ENCODE results near the gene GPR62. TPM values are rescaled to one million over a fixed set of nuclear protein-coding genes. Genes with fewer than 3 reads are reported as not detected.

The GPR62 gene
- total and polyA plus RNA-seq, 9 of the 15 experiments (the other 6 are each of a cell fraction or from before 2014, with no cell fraction given): not detected

DNA sequence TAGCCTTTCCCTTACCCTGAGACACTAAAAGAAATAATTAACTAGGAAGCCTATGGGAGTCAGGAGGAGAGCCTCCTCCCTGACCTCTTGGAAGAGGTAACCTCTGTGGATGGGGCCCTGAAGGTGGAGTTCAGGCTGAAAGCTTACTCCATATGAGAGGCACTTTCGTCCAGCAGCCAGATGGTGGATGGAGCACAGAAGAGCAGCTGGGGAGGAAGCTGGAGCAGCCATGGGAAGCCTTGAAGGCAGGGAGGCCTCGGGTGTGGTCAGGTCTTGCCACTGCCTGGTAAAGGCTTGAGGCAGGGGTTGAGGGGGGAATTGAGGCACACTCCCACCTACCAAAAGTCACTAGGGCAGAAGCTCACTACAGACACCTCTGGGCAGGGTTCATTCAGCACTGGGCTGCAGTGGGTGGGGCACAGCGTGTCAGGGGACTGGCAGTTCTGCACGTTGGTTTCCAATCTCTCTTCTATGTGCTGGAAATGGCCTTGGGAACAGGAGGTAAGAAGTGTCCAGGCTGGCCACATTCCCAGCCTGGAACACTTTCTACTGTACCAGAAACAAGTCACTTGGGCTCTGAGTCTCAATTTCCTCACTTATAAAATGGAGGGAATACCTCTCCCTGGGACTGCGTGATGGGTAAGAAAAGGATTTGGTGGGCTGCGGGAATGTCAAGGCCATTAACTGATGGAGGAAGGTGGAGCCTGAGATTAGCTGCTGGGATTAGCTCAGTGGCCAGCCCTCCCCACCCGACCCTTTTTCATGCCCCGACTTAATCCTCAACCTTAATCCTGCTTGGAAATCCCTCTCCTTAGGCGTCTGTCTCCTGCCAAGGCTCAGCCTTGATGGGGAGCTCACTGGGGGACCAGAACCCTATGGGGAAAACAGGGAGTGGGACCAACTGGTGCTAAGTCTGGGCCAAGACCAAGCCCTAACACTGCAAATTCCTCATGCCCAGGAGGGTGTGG is 6.7 kb downstream of the GPR62 start (continued):
- TF ChIP-seq, protein P1, sequence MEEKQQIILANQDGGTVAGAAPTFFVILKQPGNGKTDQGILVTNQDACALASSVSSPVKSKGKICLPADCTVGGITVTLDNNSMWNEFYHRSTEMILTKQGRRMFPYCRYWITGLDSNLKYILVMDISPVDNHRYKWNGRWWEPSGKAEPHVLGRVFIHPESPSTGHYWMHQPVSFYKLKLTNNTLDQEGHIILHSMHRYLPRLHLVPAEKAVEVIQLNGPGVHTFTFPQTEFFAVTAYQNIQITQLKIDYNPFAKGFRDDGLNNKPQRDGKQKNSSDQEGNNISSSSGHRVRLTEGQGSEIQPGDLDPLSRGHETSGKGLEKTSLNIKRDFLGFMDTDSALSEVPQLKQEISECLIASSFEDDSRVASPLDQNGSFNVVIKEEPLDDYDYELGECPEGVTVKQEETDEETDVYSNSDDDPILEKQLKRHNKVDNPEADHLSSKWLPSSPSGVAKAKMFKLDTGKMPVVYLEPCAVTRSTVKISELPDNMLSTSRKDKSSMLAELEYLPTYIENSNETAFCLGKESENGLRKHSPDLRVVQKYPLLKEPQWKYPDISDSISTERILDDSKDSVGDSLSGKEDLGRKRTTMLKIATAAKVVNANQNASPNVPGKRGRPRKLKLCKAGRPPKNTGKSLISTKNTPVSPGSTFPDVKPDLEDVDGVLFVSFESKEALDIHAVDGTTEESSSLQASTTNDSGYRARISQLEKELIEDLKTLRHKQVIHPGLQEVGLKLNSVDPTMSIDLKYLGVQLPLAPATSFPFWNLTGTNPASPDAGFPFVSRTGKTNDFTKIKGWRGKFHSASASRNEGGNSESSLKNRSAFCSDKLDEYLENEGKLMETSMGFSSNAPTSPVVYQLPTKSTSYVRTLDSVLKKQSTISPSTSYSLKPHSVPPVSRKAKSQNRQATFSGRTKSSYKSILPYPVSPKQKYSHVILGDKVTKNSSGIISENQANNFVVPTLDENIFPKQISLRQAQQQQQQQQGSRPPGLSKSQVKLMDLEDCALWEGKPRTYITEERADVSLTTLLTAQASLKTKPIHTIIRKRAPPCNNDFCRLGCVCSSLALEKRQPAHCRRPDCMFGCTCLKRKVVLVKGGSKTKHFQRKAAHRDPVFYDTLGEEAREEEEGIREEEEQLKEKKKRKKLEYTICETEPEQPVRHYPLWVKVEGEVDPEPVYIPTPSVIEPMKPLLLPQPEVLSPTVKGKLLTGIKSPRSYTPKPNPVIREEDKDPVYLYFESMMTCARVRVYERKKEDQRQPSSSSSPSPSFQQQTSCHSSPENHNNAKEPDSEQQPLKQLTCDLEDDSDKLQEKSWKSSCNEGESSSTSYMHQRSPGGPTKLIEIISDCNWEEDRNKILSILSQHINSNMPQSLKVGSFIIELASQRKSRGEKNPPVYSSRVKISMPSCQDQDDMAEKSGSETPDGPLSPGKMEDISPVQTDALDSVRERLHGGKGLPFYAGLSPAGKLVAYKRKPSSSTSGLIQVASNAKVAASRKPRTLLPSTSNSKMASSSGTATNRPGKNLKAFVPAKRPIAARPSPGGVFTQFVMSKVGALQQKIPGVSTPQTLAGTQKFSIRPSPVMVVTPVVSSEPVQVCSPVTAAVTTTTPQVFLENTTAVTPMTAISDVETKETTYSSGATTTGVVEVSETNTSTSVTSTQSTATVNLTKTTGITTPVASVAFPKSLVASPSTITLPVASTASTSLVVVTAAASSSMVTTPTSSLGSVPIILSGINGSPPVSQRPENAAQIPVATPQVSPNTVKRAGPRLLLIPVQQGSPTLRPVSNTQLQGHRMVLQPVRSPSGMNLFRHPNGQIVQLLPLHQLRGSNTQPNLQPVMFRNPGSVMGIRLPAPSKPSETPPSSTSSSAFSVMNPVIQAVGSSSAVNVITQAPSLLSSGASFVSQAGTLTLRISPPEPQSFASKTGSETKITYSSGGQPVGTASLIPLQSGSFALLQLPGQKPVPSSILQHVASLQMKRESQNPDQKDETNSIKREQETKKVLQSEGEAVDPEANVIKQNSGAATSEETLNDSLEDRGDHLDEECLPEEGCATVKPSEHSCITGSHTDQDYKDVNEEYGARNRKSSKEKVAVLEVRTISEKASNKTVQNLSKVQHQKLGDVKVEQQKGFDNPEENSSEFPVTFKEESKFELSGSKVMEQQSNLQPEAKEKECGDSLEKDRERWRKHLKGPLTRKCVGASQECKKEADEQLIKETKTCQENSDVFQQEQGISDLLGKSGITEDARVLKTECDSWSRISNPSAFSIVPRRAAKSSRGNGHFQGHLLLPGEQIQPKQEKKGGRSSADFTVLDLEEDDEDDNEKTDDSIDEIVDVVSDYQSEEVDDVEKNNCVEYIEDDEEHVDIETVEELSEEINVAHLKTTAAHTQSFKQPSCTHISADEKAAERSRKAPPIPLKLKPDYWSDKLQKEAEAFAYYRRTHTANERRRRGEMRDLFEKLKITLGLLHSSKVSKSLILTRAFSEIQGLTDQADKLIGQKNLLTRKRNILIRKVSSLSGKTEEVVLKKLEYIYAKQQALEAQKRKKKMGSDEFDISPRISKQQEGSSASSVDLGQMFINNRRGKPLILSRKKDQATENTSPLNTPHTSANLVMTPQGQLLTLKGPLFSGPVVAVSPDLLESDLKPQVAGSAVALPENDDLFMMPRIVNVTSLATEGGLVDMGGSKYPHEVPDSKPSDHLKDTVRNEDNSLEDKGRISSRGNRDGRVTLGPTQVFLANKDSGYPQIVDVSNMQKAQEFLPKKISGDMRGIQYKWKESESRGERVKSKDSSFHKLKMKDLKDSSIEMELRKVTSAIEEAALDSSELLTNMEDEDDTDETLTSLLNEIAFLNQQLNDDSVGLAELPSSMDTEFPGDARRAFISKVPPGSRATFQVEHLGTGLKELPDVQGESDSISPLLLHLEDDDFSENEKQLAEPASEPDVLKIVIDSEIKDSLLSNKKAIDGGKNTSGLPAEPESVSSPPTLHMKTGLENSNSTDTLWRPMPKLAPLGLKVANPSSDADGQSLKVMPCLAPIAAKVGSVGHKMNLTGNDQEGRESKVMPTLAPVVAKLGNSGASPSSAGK (IDR thresholded peaks at IDR 0.05): no peak

Data from K562 (cell line).